ENCODE data around the gene HMGN4. TPM values are rescaled to one million over a fixed set of nuclear protein-coding genes. Genes with fewer than 3 reads are reported as not detected.
A peak's percentile ranks its signal among the peaks of the same experiment; 100 is the strongest.

HMGN4 gene
- total and polyA plus RNA-seq, 9 of the 15 experiments (the other 6 are each of a cell fraction or from before 2014, with no cell fraction given): 35.4 to 134 (median 94.1) TPM

GRCh38 chr6:26550250-26550993 is 12.3 kb downstream of the HMGN4 start (continued):
- no peak for TF ChIP-seq E2F1 (CRISPR knock-in tag; IDR thresholded peaks at IDR 0.05)
- TF ChIP-seq ZNF57 (CRISPR knock-in tag; IDR thresholded peaks at IDR 0.05): no peak
- no peak for TF ChIP-seq BRF2 (IDR thresholded peaks at IDR 0.05; ENCODE audit: borderline replicate concordance, insufficient read depth, insufficient read length)
- no peak for TF ChIP-seq GTF2E2 (tag; IDR thresholded peaks at IDR 0.05)
- TF ChIP-seq SRSF9 (IDR thresholded peaks at IDR 0.05; ENCODE audit: borderline replicate concordance, low read depth, low read length): no peak
- TF ChIP-seq TCFL5 (CRISPR knock-in tag; conservative IDR thresholded peaks at IDR 0.05): no peak
- no peak for TF ChIP-seq ZNF551 (CRISPR knock-in tag; IDR thresholded peaks at IDR 0.05)
- no peak for TF ChIP-seq ATF2 (CRISPR knock-in tag; IDR thresholded peaks at IDR 0.05)
- TF ChIP-seq TEAD1 (CRISPR knock-in tag; IDR thresholded peaks at IDR 0.05): peak in 1 of 2 experiments; percentile 76; a peak in 2 of 4 replicates
- TF ChIP-seq ZNF511 (CRISPR knock-in tag; IDR thresholded peaks at IDR 0.05): no peak
- no peak for TF ChIP-seq ZNF217 (CRISPR knock-in tag; IDR thresholded peaks at IDR 0.05)
- no peak for TF ChIP-seq RAD21 (CRISPR knock-in tag; conservative IDR thresholded peaks at IDR 0.05 in 1 of 2, IDR thresholded peaks at IDR 0.05 in 1 of 2)
- no peak for TF ChIP-seq SUPT5H (IDR thresholded peaks at IDR 0.05)
- no peak for TF ChIP-seq ZFP30 (CRISPR knock-in tag; IDR thresholded peaks at IDR 0.05; ENCODE audit: borderline replicate concordance)
- no peak for TF ChIP-seq HDAC1 (IDR thresholded peaks at IDR 0.05)
- TF ChIP-seq ATF7 (IDR thresholded peaks at IDR 0.05): no peak
- TF ChIP-seq NRF1 (conservative IDR thresholded peaks at IDR 0.05 in 1 of 2, IDR thresholded peaks at IDR 0.05 in 1 of 2): no peak
- no peak for TF ChIP-seq ELF4 (CRISPR knock-in tag; IDR thresholded peaks at IDR 0.05)
- TF ChIP-seq TRIM24 (IDR thresholded peaks at IDR 0.05): peak in 1 of 2 experiments; percentile 53; a peak in 1 of 4 replicates
- no peak for TF ChIP-seq CBX1 (IDR thresholded peaks at IDR 0.05; ENCODE audit: low read depth)
- no peak for TF ChIP-seq TSC22D4 (tag; IDR thresholded peaks at IDR 0.05)
- no peak for TF ChIP-seq POU5F1 (IDR thresholded peaks at IDR 0.05; ENCODE audit: borderline replicate concordance, low read depth, low read length, partially characterized antibody)
- TF ChIP-seq PREB (CRISPR knock-in tag; IDR thresholded peaks at IDR 0.05): no peak

Data from K562 (cell line).